SK-N-SH treated with all-trans-retinoic acid at 6 μM for 48 hours (cell line): Measurements from ENCODE around the gene HOOK1.
"Not testable (repeated sequence)": the region's sequence is repeated elsewhere in the genome, so short reads cannot be mapped to it uniquely, and the experiment has no call there.

Experiments used
- ATAC-seq: fragments of 200-7000 bp; cut with Tn5 transposase; 3 replicates; pipeline ENCODE4 v1.9.1; 2020; ENCODE audit warnings: mild to moderate bottlenecking, moderate library complexity
- CSDC2 ChIP-seq: fragments of 250-450 bp; sonication (Bioruptor Pico); IDR thresholded peaks from 2 replicates; pipeline ENCODE4 v1.5.0; 2020; ENCODE audit warnings: mild to moderate bottlenecking, moderate library complexity
- CSRNP3 ChIP-seq: fragments of 250-450 bp; sonication (Bioruptor Pico); IDR thresholded peaks from 2 replicates; pipeline ENCODE4 v1.5.1; 2021; ENCODE audit warnings: mild to moderate bottlenecking, moderate library complexity
- ISL1 ChIP-seq: fragments of 250-450 bp; sonication (Bioruptor Pico); IDR thresholded peaks from 2 replicates; pipeline ENCODE4 v2.1.2; 2022; ENCODE audit warnings: mild to moderate bottlenecking, moderate library complexity
- RARB ChIP-seq: fragments of 250-450 bp; sonication (Bioruptor Pico); IDR thresholded peaks from 2 replicates; pipeline ENCODE4 v1.8.0; 2021; ENCODE audit warnings: mild to moderate bottlenecking, moderate library complexity
- SNAI2 ChIP-seq: fragments of 250-450 bp; sonication (Bioruptor Pico); IDR thresholded peaks from 2 replicates; pipeline ENCODE4 v1.5.0; 2020; ENCODE audit warnings: mild to moderate bottlenecking, moderate library complexity
- TCF4 ChIP-seq: fragments of 250-450 bp; sonication (Bioruptor Pico); IDR thresholded peaks from 2 replicates; pipeline ENCODE4 v1.8.0; 2021; ENCODE audit warnings: mild to moderate bottlenecking, moderate library complexity, borderline replicate concordance
- TOX ChIP-seq: fragments of 250-450 bp; sonication (Bioruptor Pico); IDR thresholded peaks from 2 replicates; pipeline ENCODE4 v1.8.0; 2021; ENCODE audit warnings: mild to moderate bottlenecking, moderate library complexity, borderline replicate concordance
- ZC3H10 ChIP-seq: fragments of 250-450 bp; sonication (Bioruptor Pico); IDR thresholded peaks from 2 replicates; pipeline ENCODE4 v1.5.1; 2021; ENCODE audit warnings: mild to moderate bottlenecking, moderate library complexity
- ZFP3 ChIP-seq: fragments of 250-450 bp; sonication (Bioruptor Pico); IDR thresholded peaks from 2 replicates; pipeline ENCODE4 v1.5.0; 2020; ENCODE audit warnings: mild to moderate bottlenecking, moderate library complexity
- ZFP30 ChIP-seq: fragments of 450-650 bp; formaldehyde crosslinking; IDR thresholded peaks from 2 replicates; pipeline ENCODE4 v1.5.0; 2022; ENCODE audit warnings: mild to moderate bottlenecking, moderate library complexity
- ZNF565 ChIP-seq: fragments of 450-650 bp; formaldehyde crosslinking; conservative IDR thresholded peaks from 2 replicates; pipeline ENCODE4 v1.5.0; 2020; ENCODE audit warnings: low read depth, mild to moderate bottlenecking, moderate library complexity
- ZNF70 ChIP-seq: fragments of 450-650 bp; formaldehyde crosslinking; IDR thresholded peaks from 2 replicates; pipeline ENCODE4 v1.5.0; 2020; ENCODE audit warnings: mild to moderate bottlenecking, moderate library complexity
- ZNF8 ChIP-seq: fragments of 450-650 bp; formaldehyde crosslinking; IDR thresholded peaks from 2 replicates; pipeline ENCODE4 v1.5.0; 2020; ENCODE audit warnings: mild to moderate bottlenecking, moderate library complexity
- TF ChIP-seq, protein P1 (sequence below): fragments of 250-450 bp; sonication (Bioruptor Pico); IDR thresholded peaks from 2 replicates; pipeline ENCODE4 v1.8.0; 2020; ENCODE audit warnings: mild to moderate bottlenecking, moderate library complexity, borderline replicate concordance
- TF ChIP-seq, protein P2 (sequence below): fragments of 250-450 bp; sonication (Bioruptor Pico); IDR thresholded peaks from 2 replicates; pipeline ENCODE4 v1.5.0; 2020; ENCODE audit warnings: mild to moderate bottlenecking, moderate library complexity

HOOK1 gene

GRCh38 chr1:59831529-59831928, 16.8 kb downstream of the HOOK1 start (continued):
- TF ChIP-seq ZNF565 (CRISPR knock-in tag) = no peak

- TF ChIP-seq, protein P1, sequence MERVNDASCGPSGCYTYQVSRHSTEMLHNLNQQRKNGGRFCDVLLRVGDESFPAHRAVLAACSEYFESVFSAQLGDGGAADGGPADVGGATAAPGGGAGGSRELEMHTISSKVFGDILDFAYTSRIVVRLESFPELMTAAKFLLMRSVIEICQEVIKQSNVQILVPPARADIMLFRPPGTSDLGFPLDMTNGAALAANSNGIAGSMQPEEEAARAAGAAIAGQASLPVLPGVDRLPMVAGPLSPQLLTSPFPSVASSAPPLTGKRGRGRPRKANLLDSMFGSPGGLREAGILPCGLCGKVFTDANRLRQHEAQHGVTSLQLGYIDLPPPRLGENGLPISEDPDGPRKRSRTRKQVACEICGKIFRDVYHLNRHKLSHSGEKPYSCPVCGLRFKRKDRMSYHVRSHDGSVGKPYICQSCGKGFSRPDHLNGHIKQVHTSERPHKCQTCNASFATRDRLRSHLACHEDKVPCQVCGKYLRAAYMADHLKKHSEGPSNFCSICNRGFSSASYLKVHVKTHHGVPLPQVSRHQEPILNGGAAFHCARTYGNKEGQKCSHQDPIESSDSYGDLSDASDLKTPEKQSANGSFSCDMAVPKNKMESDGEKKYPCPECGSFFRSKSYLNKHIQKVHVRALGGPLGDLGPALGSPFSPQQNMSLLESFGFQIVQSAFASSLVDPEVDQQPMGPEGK (CRISPR knock-in tag) = no peak
- TF ChIP-seq ISL1 (CRISPR knock-in tag) = peak; percentile 56; the same call in 1 of the 2 replicates
- ATAC-seq = peak; percentile 73
These were observed 18.3 kb downstream of the HOOK1 start for GRCh38 chr1:59833022-59833421.

- peak; percentile 31; the same call in 1 of the 3 replicates for ATAC-seq
- no peak for TF ChIP-seq ZC3H10 (CRISPR knock-in tag)
- TF ChIP-seq TOX (CRISPR knock-in tag) = no peak
- no peak for TF ChIP-seq TCF4 (CRISPR knock-in tag)
- TF ChIP-seq, protein P1 (CRISPR knock-in tag) = no peak
- TF ChIP-seq ZNF8 = no peak
- no peak for TF ChIP-seq ZNF70 (CRISPR knock-in tag)
- no peak for TF ChIP-seq ZFP30 (CRISPR knock-in tag)
- TF ChIP-seq, all 23 proteins: peak for 0
These were observed 19.2 kb downstream of the HOOK1 start for GRCh38 chr1:59833991-59834390.

DNA sequence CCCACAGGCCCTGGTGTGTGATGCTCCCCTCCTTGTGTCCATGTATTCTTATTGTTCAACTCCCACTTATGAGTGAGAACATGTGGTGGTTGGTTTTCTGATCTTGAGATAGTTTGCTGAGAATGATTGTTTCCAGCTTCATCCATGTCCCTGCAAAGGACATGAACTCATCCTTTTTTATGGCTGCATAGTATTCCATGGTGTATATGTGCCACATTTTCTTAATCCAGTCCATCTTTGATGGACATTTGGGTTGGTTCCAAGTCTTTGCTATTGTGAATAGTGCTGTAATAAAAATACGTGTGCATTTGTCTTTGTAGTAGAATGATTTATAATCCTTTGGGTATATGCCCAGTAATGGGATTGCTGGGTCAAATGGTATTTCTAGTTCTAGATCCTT, 23.1 kb downstream of the HOOK1 start:
- not testable (repeated sequence) for ATAC-seq

GRCh38 chr1:59845091-59845490, 30.3 kb downstream of the HOOK1 start:
- TF ChIP-seq TOX (CRISPR knock-in tag) (no peak), RARB (CRISPR knock-in tag) (no peak), TCF4 (CRISPR knock-in tag) (no peak)
- ATAC-seq = no peak

- ATAC-seq = no peak
- TF ChIP-seq TOX (CRISPR knock-in tag) = no peak
- TF ChIP-seq ZC3H10 (CRISPR knock-in tag) = no peak
- no peak for TF ChIP-seq CSDC2
- TF ChIP-seq ZFP3 (CRISPR knock-in tag) = no peak
- no peak for TF ChIP-seq ZNF565 (CRISPR knock-in tag)
These were observed 31.6 kb downstream of the HOOK1 start for GRCh38 chr1:59846209-59846894.

DNA sequence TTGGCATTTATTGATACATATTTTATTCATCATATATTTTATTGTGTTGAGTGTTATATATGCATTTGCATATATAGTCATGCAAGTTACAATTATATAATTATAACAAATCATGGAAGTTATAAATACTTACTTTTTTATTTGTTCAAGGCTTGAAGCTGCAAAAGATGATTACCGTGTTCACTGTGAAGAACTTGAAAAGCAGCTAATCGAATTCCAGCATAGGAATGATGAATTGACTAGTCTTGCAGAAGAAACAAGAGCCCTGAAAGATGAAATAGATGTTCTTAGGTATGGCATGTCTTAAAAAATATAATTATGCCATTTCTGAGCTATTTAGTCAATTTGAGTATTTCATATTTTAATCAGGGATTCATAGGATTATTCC, 32.1 kb downstream of the HOOK1 start:
- ATAC-seq = no peak
- no peak for TF ChIP-seq ZFP30 (CRISPR knock-in tag)
- TF ChIP-seq TCF4 (CRISPR knock-in tag) = no peak
- TF ChIP-seq CSRNP3 (CRISPR knock-in tag) = no peak

DNA sequence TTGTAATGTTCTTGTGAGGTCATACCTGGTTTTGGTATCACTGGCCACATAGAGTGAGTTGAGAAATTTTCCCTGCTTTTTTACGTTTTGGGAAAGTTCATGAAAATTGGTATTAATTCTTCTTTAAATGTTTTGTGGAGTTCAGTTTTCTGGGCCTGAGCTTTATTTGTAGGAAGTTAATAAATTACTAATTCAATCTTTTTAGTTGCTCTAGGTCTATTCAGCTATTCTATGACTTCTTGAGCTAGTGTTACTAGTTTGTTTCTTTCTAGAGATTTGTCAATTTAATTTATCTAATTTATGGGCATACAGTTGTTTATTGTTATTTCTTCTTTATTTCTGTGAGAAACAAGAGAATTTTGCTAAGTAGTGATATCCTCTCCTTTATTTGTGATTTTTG, 37.4 kb downstream of the HOOK1 start:
- ATAC-seq = no peak
- TF ChIP-seq ZC3H10 (CRISPR knock-in tag) (no peak), SNAI2 (CRISPR knock-in tag) (no peak), TCF4 (CRISPR knock-in tag) (no peak), RARB (CRISPR knock-in tag) (no peak), ZFP3 (CRISPR knock-in tag) (no peak), TOX (CRISPR knock-in tag) (no peak)
- TF ChIP-seq, protein P1 (CRISPR knock-in tag) = no peak
- TF ChIP-seq, protein P2, sequence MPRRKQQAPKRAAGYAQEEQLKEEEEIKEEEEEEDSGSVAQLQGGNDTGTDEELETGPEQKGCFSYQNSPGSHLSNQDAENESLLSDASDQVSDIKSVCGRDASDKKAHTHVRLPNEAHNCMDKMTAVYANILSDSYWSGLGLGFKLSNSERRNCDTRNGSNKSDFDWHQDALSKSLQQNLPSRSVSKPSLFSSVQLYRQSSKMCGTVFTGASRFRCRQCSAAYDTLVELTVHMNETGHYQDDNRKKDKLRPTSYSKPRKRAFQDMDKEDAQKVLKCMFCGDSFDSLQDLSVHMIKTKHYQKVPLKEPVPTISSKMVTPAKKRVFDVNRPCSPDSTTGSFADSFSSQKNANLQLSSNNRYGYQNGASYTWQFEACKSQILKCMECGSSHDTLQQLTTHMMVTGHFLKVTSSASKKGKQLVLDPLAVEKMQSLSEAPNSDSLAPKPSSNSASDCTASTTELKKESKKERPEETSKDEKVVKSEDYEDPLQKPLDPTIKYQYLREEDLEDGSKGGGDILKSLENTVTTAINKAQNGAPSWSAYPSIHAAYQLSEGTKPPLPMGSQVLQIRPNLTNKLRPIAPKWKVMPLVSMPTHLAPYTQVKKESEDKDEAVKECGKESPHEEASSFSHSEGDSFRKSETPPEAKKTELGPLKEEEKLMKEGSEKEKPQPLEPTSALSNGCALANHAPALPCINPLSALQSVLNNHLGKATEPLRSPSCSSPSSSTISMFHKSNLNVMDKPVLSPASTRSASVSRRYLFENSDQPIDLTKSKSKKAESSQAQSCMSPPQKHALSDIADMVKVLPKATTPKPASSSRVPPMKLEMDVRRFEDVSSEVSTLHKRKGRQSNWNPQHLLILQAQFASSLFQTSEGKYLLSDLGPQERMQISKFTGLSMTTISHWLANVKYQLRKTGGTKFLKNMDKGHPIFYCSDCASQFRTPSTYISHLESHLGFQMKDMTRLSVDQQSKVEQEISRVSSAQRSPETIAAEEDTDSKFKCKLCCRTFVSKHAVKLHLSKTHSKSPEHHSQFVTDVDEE (CRISPR knock-in tag) = no peak
